H1 (cell line): ENCODE results near the gene RNF32. TPM values are rescaled to one million over a fixed set of nuclear protein-coding genes. Genes with fewer than 3 reads are reported as not detected.

Experiments used
- CTBP2 ChIP-seq: IDR thresholded peaks from 2 replicates; pipeline ENCODE4 v1.7.0; 2011; ENCODE audit warnings: borderline replicate concordance, mild to moderate bottlenecking, moderate library complexity, mixed read lengths, low read length; ENCODE audit not compliant: insufficient read depth, insufficient read length
- EGR1 ChIP-seq: IDR thresholded peaks from 2 replicates; pipeline ENCODE4 v1.6.1; 2011; ENCODE audit warnings: low read depth, low read length, borderline replicate concordance
- POU5F1 ChIP-seq: IDR thresholded peaks from 2 replicates; pipeline ENCODE4 v1.6.1; 2011; ENCODE audit warnings: low read depth, mild to moderate bottlenecking, low read length, moderate library complexity
- RXRA ChIP-seq: IDR thresholded peaks from 2 replicates; pipeline ENCODE4 v1.6.1; 2011; ENCODE audit warnings: low read depth, mild to moderate bottlenecking, low read length, moderate library complexity; ENCODE audit not compliant: insufficient read depth
- SUZ12 ChIP-seq: fragments of 200-600 bp; sonication (generic); IDR thresholded peaks from 2 replicates; pipeline ENCODE4 v1.6.1; 2012; ENCODE audit warnings: mild to moderate bottlenecking, inconsistent platforms, low read length, moderate library complexity, mixed read lengths
- polyA plus RNA-seq, 7 experiments: library from polyadenylated mRNA; depleted of rRNA in 3 of 7; stranded (reverse) in 5 of 7; unstranded in 2 of 7; fragments of >200 nt in 5 of 7; fragments of 200-250 nt in 2 of 7; gene quantifications; 1 replicate in 5 of 7; 2 replicates in 1 of 7; 4 replicates in 1 of 7; pipeline versions ENCODE4 v1.2.1 to v1.2.3, GENCODE V29; 2011 to 2013; ENCODE audit warnings: missing spikeins in 2 of 7, mixed read lengths in 2 of 7
- total RNA-seq: library from RNA; stranded (reverse); fragmentation: NEBNext Ultra II Directional; extraction: Animal tissue kit (Norgen Biotek cat#: 25700); gene quantifications from 2 replicates; pipeline ENCODE4 v1.2.1, GENCODE V29; 2021

RNF32 gene
- total and polyA plus RNA-seq, 2 of the 8 experiments (the other 6 are each of a cell fraction or from before 2014, with no cell fraction given) = 0.48 to 1.2 TPM

GRCh38 chr7:156691764-156692163 lies 51.2 kb downstream of the RNF32 start (continued):
- TF ChIP-seq SUZ12 (no peak), RXRA (no peak), POU5F1 (no peak), CTBP2 (no peak), EGR1 (no peak)
